Thyroid gland (tissue), 4 donors: ENCODE measurements around the gene SERTAD4. TPM values are rescaled to one million over a fixed set of nuclear protein-coding genes. Genes with fewer than 3 reads are reported as not detected.

ENCODE experiments used
- DNase-seq, 2 donors: peaks; one replicate each; pipeline ENCODE4 v3.0.0-alpha.2; 2019
- H3K27ac ChIP-seq, 3 donors: fragments of 200-600 bp; sonication (generic); 1 replicate in 2 of 3; 2 replicates in 1 of 3; pipeline ENCODE4 v1.5.1; 2016 to 2019; ENCODE audit warnings: mild to moderate bottlenecking in 1 of 3, moderate library complexity in 1 of 3
- H3K27me3 ChIP-seq: fragments of 200-600 bp; sonication (generic); one replicate; pipeline ENCODE4 v1.5.1; 2019
- H3K36me3 ChIP-seq, 2 donors: fragments of 200-600 bp; sonication (generic); one replicate each; pipeline ENCODE4 v1.5.1; 2016 to 2019
- H3K4me1 ChIP-seq, 2 donors: fragments of 200-600 bp; sonication (generic); one replicate each; pipeline ENCODE4 v1.5.1; 2017 to 2019
- H3K4me3 ChIP-seq, 3 donors: fragments of 200-600 bp; sonication (generic); replicated peaks in 1 of 3; 1 replicate in 2 of 3; 2 replicates in 1 of 3; pipeline ENCODE4 v1.5.1; 2016; ENCODE audit warnings: mild to moderate bottlenecking in 1 of 3
- H3K9me3 ChIP-seq: fragments of 200-600 bp; sonication (generic); one replicate; pipeline ENCODE4 v1.5.1; 2017
- POLR2A ChIP-seq, 2 donors: fragments of 450-650 bp; IDR thresholded peaks; one replicate each; pipeline ENCODE4 v1.6.1; 2017; ENCODE audit warnings: antibody characterized with exemption in 2 of 2, mild to moderate bottlenecking in 2 of 2, moderate library complexity in 1 of 2
- WGBS, 2 donors: methylation state at CpG; one replicate each; pipeline ENCODE4 v1.1.5; 2017; 5-methylcytosine and 5-hydroxymethylcytosine counted together
- intact Hi-C: fragments of 100-400 bp; cut with DNase I; formaldehyde crosslinking; loops from one replicate; pipeline ENCODE4 v1.15.1; 2023
- total RNA-seq, 4 donors: library from RNA; depleted of rRNA; stranded (reverse); fragments of >200 nt; gene quantifications; one replicate each; pipeline ENCODE4 v1.2.3, GENCODE V29; 2016
- TF ChIP-seq, protein P1 (sequence below), 6 experiments: fragments of 200-600 bp in 3 of 6; fragments of 450-650 bp in 3 of 6; sonication (generic) in 3 of 6; IDR thresholded peaks; one replicate each; pipeline ENCODE4 v1.5.1; 2016 to 2019; ENCODE audit warnings: antibody characterized with exemption in 6 of 6, mild to moderate bottlenecking in 2 of 6, inconsistent platforms in 1 of 6, moderate library complexity in 1 of 6

The SERTAD4 gene
- total RNA-seq, 4 donors from 2014 or later: 1.5 to 4.0 (median 3.6) TPM

GRCh38 chr1:210257698-210258529 lies 25.3 kb downstream of the SERTAD4 start:
- Histone ChIP-seq H3K4me1 (peaks cover 14 to 38% of the 10 kb centered on the region in 2 donors), H3K27ac (peak overlapping the region; percentile 11 to 66 (median 64)), H3K27me3 (no peaks in the 10 kb centered on the region), H3K4me3 (no peak overlapping the region), H3K36me3 (no peaks in the 10 kb centered on the region), H3K9me3 (no peaks in the 10 kb centered on the region)
- intact Hi-C loops: no loop called here
- TF ChIP-seq, protein P1, sequence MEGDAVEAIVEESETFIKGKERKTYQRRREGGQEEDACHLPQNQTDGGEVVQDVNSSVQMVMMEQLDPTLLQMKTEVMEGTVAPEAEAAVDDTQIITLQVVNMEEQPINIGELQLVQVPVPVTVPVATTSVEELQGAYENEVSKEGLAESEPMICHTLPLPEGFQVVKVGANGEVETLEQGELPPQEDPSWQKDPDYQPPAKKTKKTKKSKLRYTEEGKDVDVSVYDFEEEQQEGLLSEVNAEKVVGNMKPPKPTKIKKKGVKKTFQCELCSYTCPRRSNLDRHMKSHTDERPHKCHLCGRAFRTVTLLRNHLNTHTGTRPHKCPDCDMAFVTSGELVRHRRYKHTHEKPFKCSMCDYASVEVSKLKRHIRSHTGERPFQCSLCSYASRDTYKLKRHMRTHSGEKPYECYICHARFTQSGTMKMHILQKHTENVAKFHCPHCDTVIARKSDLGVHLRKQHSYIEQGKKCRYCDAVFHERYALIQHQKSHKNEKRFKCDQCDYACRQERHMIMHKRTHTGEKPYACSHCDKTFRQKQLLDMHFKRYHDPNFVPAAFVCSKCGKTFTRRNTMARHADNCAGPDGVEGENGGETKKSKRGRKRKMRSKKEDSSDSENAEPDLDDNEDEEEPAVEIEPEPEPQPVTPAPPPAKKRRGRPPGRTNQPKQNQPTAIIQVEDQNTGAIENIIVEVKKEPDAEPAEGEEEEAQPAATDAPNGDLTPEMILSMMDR (IDR thresholded peaks at IDR 0.05): peak in 3 of 6 experiments; percentile 10 to 23 (median 13)
- peak in 1 of 2 donors; percentile 23 for TF ChIP-seq POLR2A (IDR thresholded peaks at IDR 0.05)
- DNase-seq: peak; percentile 76 to 80
- 51 to 61% methylated on average over 12 to 13 of the region's 13 CpGs for WGBS, 2 donors

DNA sequence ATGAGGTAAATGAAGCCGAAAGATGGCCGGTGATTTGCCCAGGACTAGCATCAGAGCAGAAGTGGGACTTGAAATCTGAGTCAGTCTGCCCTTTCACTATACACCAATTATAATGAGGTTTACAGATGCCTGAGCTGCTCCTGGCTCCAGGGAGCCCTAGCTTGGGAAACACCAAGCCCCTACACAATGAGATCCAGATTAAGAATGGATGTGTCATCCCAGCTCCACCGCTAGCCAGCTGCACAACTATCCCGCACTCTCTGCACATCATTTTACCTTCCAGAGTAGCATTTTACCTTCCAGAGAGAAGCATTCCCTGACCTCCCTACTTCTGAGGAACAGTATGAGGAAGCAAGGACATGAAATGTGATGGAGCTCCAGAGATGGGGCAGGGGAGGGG lies 27.0 kb downstream of the SERTAD4 start:
- no peak overlapping the region for H3K4me3 ChIP-seq
- no peak for TF ChIP-seq POLR2A (IDR thresholded peaks at IDR 0.05)
- TF ChIP-seq, protein P1 (IDR thresholded peaks at IDR 0.05): no peak
- no peaks in the 10 kb centered on the region for H3K9me3 ChIP-seq
- WGBS, 2 donors: 58 to 78% methylated on average over 4 of the region's 4 CpGs
- no peak overlapping the region for H3K27ac ChIP-seq
- DNase-seq: no peak
- H3K27me3 ChIP-seq: no peaks in the 10 kb centered on the region
- H3K36me3 ChIP-seq: no peaks in the 10 kb centered on the region
- peaks cover 14 to 40% of the 10 kb centered on the region in 2 donors for H3K4me1 ChIP-seq
- intact Hi-C loops: no loop called here

- WGBS, 2 donors: 76 to 82% methylated on average over 4 of the region's 4 CpGs
- intact Hi-C loops: no loop called here
- TF ChIP-seq, protein P1 (IDR thresholded peaks at IDR 0.05): no peak
- TF ChIP-seq POLR2A (IDR thresholded peaks at IDR 0.05): no peak
- H3K4me3 ChIP-seq: no peak overlapping the region
- no peak for DNase-seq
- peaks cover 14 to 40% of the 10 kb centered on the region in 2 donors for H3K4me1 ChIP-seq
- no peaks in the 10 kb centered on the region for H3K36me3 ChIP-seq
- H3K9me3 ChIP-seq: no peaks in the 10 kb centered on the region
- H3K27ac ChIP-seq: no peak overlapping the region
- H3K27me3 ChIP-seq: no peaks in the 10 kb centered on the region
Observed at GRCh38 chr1:210260096-210260495, 27.5 kb downstream of the SERTAD4 start.

- WGBS, 2 donors: 41 to 53% methylated on average over 8 of the region's 8 CpGs
Observed at GRCh38 chr1:210262167-210262896, 29.7 kb downstream of the SERTAD4 start.

More at GRCh38 chr1:210262167-210262896, 29.7 kb downstream of the SERTAD4 start:
- no peaks in the 10 kb centered on the region for H3K9me3 ChIP-seq
- peaks cover 13 to 39% of the 10 kb centered on the region in 2 donors for H3K4me1 ChIP-seq
- no peaks in the 10 kb centered on the region for H3K27me3 ChIP-seq
- intact Hi-C loops: no loop called here
- H3K4me3 ChIP-seq: no peak overlapping the region
- no peak overlapping the region for H3K27ac ChIP-seq
- no peak for DNase-seq
- no peaks in the 10 kb centered on the region for H3K36me3 ChIP-seq
- TF ChIP-seq, protein P1 (IDR thresholded peaks at IDR 0.05): no peak
- no peak for TF ChIP-seq POLR2A (IDR thresholded peaks at IDR 0.05)
